ENCODE data around the gene GATC. TPM values are rescaled to one million over a fixed set of nuclear protein-coding genes. Genes with fewer than 3 reads are reported as not detected.

The GATC gene
- total and polyA plus RNA-seq, 2 of the 4 experiments (the other 2 are of a cell fraction) = 8.7 to 16.5 TPM

DNA sequence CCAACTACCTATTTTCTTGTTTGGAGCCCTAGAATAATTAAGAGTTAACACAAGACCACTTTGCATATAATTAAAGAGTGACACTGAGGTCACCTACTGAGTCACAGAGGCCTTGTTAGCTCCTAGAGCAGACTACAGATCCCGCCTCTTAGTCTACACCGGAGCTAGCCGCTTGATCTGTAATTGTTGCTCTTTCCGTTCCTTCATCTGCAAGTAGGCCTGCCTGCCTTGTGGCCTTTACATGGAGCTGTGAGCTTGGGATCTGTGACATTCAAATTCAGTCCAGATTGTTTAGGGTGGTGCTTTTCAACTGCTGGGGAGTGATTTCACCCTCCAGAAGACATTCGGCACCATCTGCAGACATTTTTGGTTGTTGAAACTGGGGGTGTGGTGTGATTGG lies 44.1 kb downstream of the GATC start:
- no peak overlapping the region for H3K4me2 ChIP-seq (ENCODE audit: low read depth, low read length)
- H3K4me1 ChIP-seq (ENCODE audit: control insufficient read depth, insufficient read depth, low read length) = peaks cover 1% of the 10 kb centered on the region
- no peak overlapping the region for H4K5ac ChIP-seq (ENCODE audit: low read depth, low read length)
- H4K20me1 ChIP-seq (ENCODE audit: insufficient read depth, low read length) = no peaks in the 10 kb centered on the region
- H2AK9ac ChIP-seq (replicated peaks; ENCODE audit: low read depth, low read length, poor library complexity) = no peak overlapping the region
- no peak overlapping the region for H4K91ac ChIP-seq (ENCODE audit: insufficient read depth, low read depth, low read length)
- H2AFZ ChIP-seq (replicated peaks; ENCODE audit: low read length, poor library complexity) = no peak overlapping the region
- no peak overlapping the region for H3K27ac ChIP-seq (ENCODE audit: insufficient read depth, low read length)
- H3K56ac ChIP-seq (ENCODE audit: extremely low read depth, insufficient read depth, low read length) = no peak overlapping the region
- CTCF ChIA-PET = no interaction called here
- no peak overlapping the region for H3K4me3 ChIP-seq (ENCODE audit: insufficient read depth, low read depth, low read length)
- no peak overlapping the region for H3K9ac ChIP-seq (ENCODE audit: low read depth, low read length)
- no peaks in the 10 kb centered on the region for H3K27me3 ChIP-seq (ENCODE audit: control insufficient read depth, insufficient read depth, low read length)
- no peak overlapping the region for H3K4ac ChIP-seq (ENCODE audit: low read depth, low read length)
- peaks cover 6% of the 10 kb centered on the region for H3K9me1 ChIP-seq (ENCODE audit: insufficient read depth, low read length)
- peaks cover 12 to 35% of the 10 kb centered on the region in 2 experiments for H3K79me1 ChIP-seq (ENCODE audit: low read depth in 1 of 2, low read length in 2 of 2)
- H2BK5ac ChIP-seq (ENCODE audit: low read depth, low read length, poor library complexity, severe bottlenecking) = no peak overlapping the region
- no TSS peak for BruUV-seq (replicated peaks)
- H2BK15ac ChIP-seq (ENCODE audit: low read depth, low read length) = no peak overlapping the region
- peaks cover 6% of the 10 kb centered on the region for H3K36me3 ChIP-seq (ENCODE audit: control insufficient read depth, insufficient read depth, low read length)
- no peak overlapping the region for H2AK5ac ChIP-seq (ENCODE audit: low read depth, low read length)
- no peak overlapping the region for H3K14ac ChIP-seq (replicated peaks; ENCODE audit: low read depth, low read length)
- dilution Hi-C loops (cut with HindIII; ENCODE audit: low sequenced_read_pairs, unreplicated experiment) (no loop called here), intact Hi-C loops (cut with micrococcal nuclease) (no loop called here), in situ Hi-C loops (cut with MboI; ENCODE audit: low sequenced_read_pairs) (no loop called here)
- WGBS, 2 experiments (ENCODE audit: extremely low coverage in 2 of 2, insufficient read length in 1 of 2) = 100% methylated on average over 3 of the region's 5 CpGs; no CpG with 5 or more reads in 1 of the 2 experiments
- no peaks in the 10 kb centered on the region for H3K9me3 ChIP-seq (ENCODE audit: control insufficient read depth, insufficient read depth, low read length)
- H4K8ac ChIP-seq (ENCODE audit: low read depth in 2 of 2, low read length in 2 of 2) = no peak overlapping the region
- DNase-seq (no peak), ATAC-seq (ENCODE audit: low read depth) (no peak)
- H2BK20ac ChIP-seq (ENCODE audit: low read depth, low read length) = no peak overlapping the region
- POLR2A ChIA-PET (ENCODE audit: unreplicated experiment) = no interaction called here
- H2BK120ac ChIP-seq (ENCODE audit: low read depth, low read length) = no peak overlapping the region
- no peak overlapping the region for H3K18ac ChIP-seq (ENCODE audit: low read depth, low read length)
- no peak overlapping the region for H3K23ac ChIP-seq (ENCODE audit: low read depth, low read length)
- TF ChIP-seq RAD21 (IDR thresholded peaks at IDR 0.05; ENCODE audit: low read length) (no peak), NFE2L2 (IDR thresholded peaks at IDR 0.05; ENCODE audit: low read depth, low read length) (no peak), ELK1 (IDR thresholded peaks at IDR 0.05; ENCODE audit: borderline replicate concordance, low read depth, low read length) (no peak), CHD1 (IDR thresholded peaks at IDR 0.05; ENCODE audit: low read depth, low read length) (no peak), MAFK (IDR thresholded peaks at IDR 0.05; ENCODE audit: low read depth, low read length) (no peak), RCOR1 (IDR thresholded peaks at IDR 0.05; ENCODE audit: insufficient replicate concordance, low read length) (no peak)
